ENCODE data around the gene TCFL5. TPM values are rescaled to one million over a fixed set of nuclear protein-coding genes. Genes with fewer than 3 reads are reported as not detected.
A peak's percentile ranks its signal among the peaks of the same experiment; 100 is the strongest.

TCFL5 gene
- 1 to 10 TPM; 4.4 to 4.9 (median 4.5) TPM for total RNA-seq

- Mint-ChIP-seq H3K9me3 (no peaks in the 10 kb centered on the region), H3K27me3 (ENCODE audit: low read depth) (no peaks in the 10 kb centered on the region), H3K4me1 (ENCODE audit: low read depth) (peaks cover 15% of the 10 kb centered on the region), H3K36me3 (ENCODE audit: insufficient read depth) (peaks cover 7% of the 10 kb centered on the region), H3K4me3 (peak within 1 kb of the TSS; percentile 67)
- DNase-seq (peak; percentile 94), ATAC-seq (peak; percentile 86 to 87)
These were observed at the start of gene TCFL5 for GRCh38 chr20:62861726-62862336. TCFL5 (minus strand) TSS chr20:62861822; CDS start chr20:62861670, 152 bp downstream.

- Mint-ChIP-seq H3K9me3 (no peaks in the 10 kb centered on the region), H3K27me3 (ENCODE audit: low read depth) (no peaks in the 10 kb centered on the region), H3K4me1 (ENCODE audit: low read depth) (peaks cover 41% of the 10 kb centered on the region), H3K4me3 (no peak overlapping the region), H3K36me3 (ENCODE audit: insufficient read depth) (peaks cover 37% of the 10 kb centered on the region)
- no peak for DNase-seq
- no peak for ATAC-seq
These were observed 49.3 kb upstream of the TCFL5 start for GRCh38 chr20:62910777-62911497.

GRCh38 chr20:62910217-62910766 is 48.7 kb upstream of the TCFL5 start:
- peaks cover 41% of the 10 kb centered on the region for H3K36me3 Mint-ChIP-seq (ENCODE audit: insufficient read depth)
- H3K9me3 Mint-ChIP-seq: no peaks in the 10 kb centered on the region
- peaks cover 34% of the 10 kb centered on the region for H3K4me1 Mint-ChIP-seq (ENCODE audit: low read depth)
- ATAC-seq: no peak
- H3K27me3 Mint-ChIP-seq (ENCODE audit: low read depth): no peaks in the 10 kb centered on the region
- DNase-seq: no peak
- H3K4me3 Mint-ChIP-seq: no peak overlapping the region

- Mint-ChIP-seq H3K4me3 (no peak overlapping the region), H3K4me1 (ENCODE audit: low read depth) (peaks cover 24% of the 10 kb centered on the region), H3K36me3 (ENCODE audit: insufficient read depth) (peaks cover 50% of the 10 kb centered on the region), H3K27me3 (ENCODE audit: low read depth) (no peaks in the 10 kb centered on the region), H3K9me3 (no peaks in the 10 kb centered on the region)
- DNase-seq (no peak), ATAC-seq (no peak)
These were observed 47.6 kb upstream of the TCFL5 start for GRCh38 chr20:62908971-62909791.

GRCh38 chr20:62907384-62908317 is 46.0 kb upstream of the TCFL5 start:
- no peak for DNase-seq
- Mint-ChIP-seq H3K9me3 (no peaks in the 10 kb centered on the region), H3K4me1 (ENCODE audit: low read depth) (peaks cover 17% of the 10 kb centered on the region), H3K36me3 (ENCODE audit: insufficient read depth) (peaks cover 53% of the 10 kb centered on the region), H3K4me3 (no peak overlapping the region), H3K27me3 (ENCODE audit: low read depth) (no peaks in the 10 kb centered on the region)
- ATAC-seq: peak; percentile 72 to 78

- peaks cover 56% of the 10 kb centered on the region for H3K36me3 Mint-ChIP-seq (ENCODE audit: insufficient read depth)
- H3K4me1 Mint-ChIP-seq (ENCODE audit: low read depth): peaks cover 17% of the 10 kb centered on the region
- H3K4me3 Mint-ChIP-seq: no peak overlapping the region
- ATAC-seq (no peak), DNase-seq (no peak)
- H3K27me3 Mint-ChIP-seq (ENCODE audit: low read depth): no peaks in the 10 kb centered on the region
- no peaks in the 10 kb centered on the region for H3K9me3 Mint-ChIP-seq
These were observed 45.2 kb upstream of the TCFL5 start for GRCh38 chr20:62906647-62907375.

GRCh38 chr20:62906209-62906608 is 44.6 kb upstream of the TCFL5 start:
- peaks cover 56% of the 10 kb centered on the region for H3K36me3 Mint-ChIP-seq (ENCODE audit: insufficient read depth)
- H3K9me3 Mint-ChIP-seq: no peaks in the 10 kb centered on the region
- H3K4me1 Mint-ChIP-seq (ENCODE audit: low read depth): peaks cover 17% of the 10 kb centered on the region
- no peak overlapping the region for H3K4me3 Mint-ChIP-seq
- no peaks in the 10 kb centered on the region for H3K27me3 Mint-ChIP-seq (ENCODE audit: low read depth)
- no peak for ATAC-seq
- DNase-seq: no peak

- H3K9me3 Mint-ChIP-seq: no peaks in the 10 kb centered on the region
- H3K27me3 Mint-ChIP-seq (ENCODE audit: low read depth): no peaks in the 10 kb centered on the region
- ATAC-seq (no peak), DNase-seq (no peak)
- H3K4me3 Mint-ChIP-seq: no peak overlapping the region
- peaks cover 18% of the 10 kb centered on the region for H3K4me1 Mint-ChIP-seq (ENCODE audit: low read depth)
- H3K36me3 Mint-ChIP-seq (ENCODE audit: insufficient read depth): peaks cover 53% of the 10 kb centered on the region
These were observed 44.0 kb upstream of the TCFL5 start for GRCh38 chr20:62905536-62906117.

- H3K9me3 Mint-ChIP-seq: no peaks in the 10 kb centered on the region
- ATAC-seq: peak; percentile 22 to 27
- H3K4me1 Mint-ChIP-seq (ENCODE audit: low read depth): peaks cover 31% of the 10 kb centered on the region
- DNase-seq: no peak
- peaks cover 38% of the 10 kb centered on the region for H3K36me3 Mint-ChIP-seq (ENCODE audit: insufficient read depth)
- H3K4me3 Mint-ChIP-seq: no peak overlapping the region
- no peaks in the 10 kb centered on the region for H3K27me3 Mint-ChIP-seq (ENCODE audit: low read depth)
These were observed 41.4 kb upstream of the TCFL5 start for GRCh38 chr20:62902926-62903615.

GRCh38 chr20:62901891-62902290 is 40.3 kb upstream of the TCFL5 start:
- no peak for ATAC-seq
- Mint-ChIP-seq H3K9me3 (no peaks in the 10 kb centered on the region), H3K4me1 (ENCODE audit: low read depth) (peaks cover 27% of the 10 kb centered on the region), H3K36me3 (ENCODE audit: insufficient read depth) (peaks cover 30% of the 10 kb centered on the region), H3K4me3 (no peak overlapping the region), H3K27me3 (ENCODE audit: low read depth) (no peaks in the 10 kb centered on the region)
- no peak for DNase-seq

- DNase-seq (no peak), ATAC-seq (peak; percentile 16 to 18)
- Mint-ChIP-seq H3K4me1 (ENCODE audit: low read depth) (peaks cover 27% of the 10 kb centered on the region), H3K27me3 (ENCODE audit: low read depth) (no peaks in the 10 kb centered on the region), H3K9me3 (no peaks in the 10 kb centered on the region), H3K4me3 (no peak overlapping the region), H3K36me3 (ENCODE audit: insufficient read depth) (peaks cover 23% of the 10 kb centered on the region)
These were observed 39.3 kb upstream of the TCFL5 start for GRCh38 chr20:62900692-62901584.
